Aorta (tissue), 5 donors: ENCODE measurements around the gene PLAGL2. TPM values are rescaled to one million over a fixed set of nuclear protein-coding genes. Genes with fewer than 3 reads are reported as not detected.

Source experiments
- ATAC-seq: fragments of 200-7000 bp; cut with Tn5 transposase; one replicate; pipeline ENCODE4 v1.9.1; 2022; ENCODE audit warnings: moderate library complexity; ENCODE audit not compliant: low FRiP score
- DNase-seq, 2 donors: peaks; one replicate each; pipeline ENCODE4 v3.0.0-alpha.2; 2020
- H3K27ac ChIP-seq, 2 donors: one replicate each; pipeline ENCODE4 v1.5.1; 2013; ENCODE audit warnings: low read length in 2 of 2, mild to moderate bottlenecking in 2 of 2, moderate library complexity in 2 of 2, control low read depth in 1 of 2, inconsistent platforms in 1 of 2, low read depth in 1 of 2
- H3K27me3 ChIP-seq, 2 donors: one replicate each; pipeline ENCODE4 v1.6.1; 2013; ENCODE audit warnings: control low read depth in 1 of 2, low read length in 1 of 2, mild to moderate bottlenecking in 1 of 2, moderate library complexity in 1 of 2; ENCODE audit not compliant: insufficient read depth in 2 of 2, control insufficient read depth in 1 of 2
- H3K36me3 ChIP-seq, 2 donors: one replicate each; pipeline ENCODE4 v1.6.1; 2013; ENCODE audit warnings: control low read depth in 1 of 2, low read length in 1 of 2, mild to moderate bottlenecking in 1 of 2; ENCODE audit not compliant: insufficient read depth in 2 of 2, control insufficient read depth in 1 of 2
- H3K4me1 ChIP-seq, 2 donors: one replicate each; pipeline ENCODE4 v1.6.1; 2013; ENCODE audit warnings: low read length in 2 of 2, control low read depth in 1 of 2, mild to moderate bottlenecking in 1 of 2, moderate library complexity in 1 of 2; ENCODE audit not compliant: insufficient read depth in 2 of 2, control insufficient read depth in 1 of 2
- H3K4me3 ChIP-seq, 2 donors: one replicate each; pipeline ENCODE4 v1.5.1; 2013; ENCODE audit warnings: low read length in 2 of 2, control low read depth in 1 of 2, mild to moderate bottlenecking in 1 of 2
- H3K9me3 ChIP-seq: one replicate; pipeline ENCODE4 v1.6.1; 2013; ENCODE audit warnings: mild to moderate bottlenecking, low read length; ENCODE audit not compliant: control insufficient read depth
- WGBS, 2 donors: extraction: QIAGEN DNeasy Blood & Tissue Kit; methylation state at CpG; one replicate each; pipeline ENCODE4 v1.1.7; 2013; 5-methylcytosine and 5-hydroxymethylcytosine counted together
- intact Hi-C, 2 donors: fragments of 100-400 bp; cut with DNase I; formaldehyde crosslinking; loops; one replicate each; pipeline versions ENCODE4 v1.14.2 to v1.15.0; 2022
- polyA plus RNA-seq, 2 donors: library from polyadenylated mRNA; stranded (reverse); fragments of 200-250 nt; gene quantifications; one replicate each; pipeline ENCODE4 v1.2.3, GENCODE V29; 2013
- total RNA-seq, 2 donors: library from RNA; stranded (reverse); fragmentation: NEBNext Ultra II Directional; extraction: Animal tissue kit (Norgen Biotek cat#: 25700); gene quantifications; one replicate each; pipeline ENCODE4 v1.2.1, GENCODE V29; 2021
- donor health status: healthy with polysubstance abuse.
- donor health status: Bipolar disorder and iron deficiency.
- donor health status: DM: no; HTN: no; CAD: no.
- donor health status: DM: no; HTN: no; CAD: no.
- donor health status: DM: yes; HTN: yes; CAD: no.

Gene PLAGL2
- total and polyA plus RNA-seq, 4 donors = 1.8 to 9.8 (median 5.3) TPM

DNA sequence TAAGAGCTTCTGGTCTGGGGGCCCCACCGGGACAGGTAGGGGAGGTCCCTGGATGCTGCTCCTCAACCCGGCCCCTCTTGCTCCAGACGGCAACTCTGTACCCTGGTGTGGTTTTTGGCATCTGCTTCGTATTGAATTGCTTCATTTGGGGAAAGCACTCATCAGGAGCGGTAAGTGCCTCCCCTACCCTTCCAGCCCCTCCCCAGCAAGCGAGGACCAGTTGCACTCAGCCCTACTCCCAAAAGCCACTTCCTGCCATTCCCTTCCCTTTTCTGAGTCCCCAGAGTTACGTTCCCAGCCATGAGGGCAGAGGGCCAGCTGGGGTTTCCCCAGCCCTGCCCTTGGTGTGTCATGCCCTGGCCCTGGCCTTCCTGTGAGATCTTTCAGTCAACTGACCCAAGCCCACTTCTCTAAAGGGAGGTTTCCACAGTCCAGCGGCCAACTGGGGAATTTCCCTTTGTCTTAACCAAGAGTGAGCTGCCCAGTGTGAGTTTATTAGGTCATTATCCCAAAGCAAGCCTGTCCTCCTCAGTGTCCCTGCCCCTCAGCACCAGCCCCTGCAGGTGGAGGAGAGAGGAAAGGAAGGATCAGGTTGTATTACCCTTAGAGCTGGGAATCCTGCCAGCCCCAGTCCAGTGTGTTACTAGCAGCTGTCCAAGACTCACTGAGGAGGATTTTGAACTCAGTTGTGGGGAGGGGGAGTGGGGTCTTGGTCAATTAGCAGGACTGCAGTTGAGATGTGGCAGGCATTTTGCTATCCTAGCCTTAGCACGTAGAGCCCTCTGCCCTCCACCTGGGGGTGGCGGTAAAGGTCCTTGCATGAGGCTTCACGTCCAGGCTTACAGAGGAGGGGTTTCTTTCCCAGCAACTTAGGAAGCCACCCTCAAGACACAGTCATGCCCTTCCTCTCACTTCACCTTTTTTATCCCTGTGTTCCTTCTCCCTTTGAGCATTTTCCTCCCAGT is 52.2 kb downstream of the PLAGL2 start:
- peak; percentile 91 for ATAC-seq
- DNase-seq = peak; percentile 94 to 95
- WGBS, 2 donors = 39 to 42% methylated on average over 11 of the region's 11 CpGs
- Histone ChIP-seq H3K27ac (no peak overlapping the region), H3K27me3 (no peaks in the 10 kb centered on the region), H3K36me3 (peaks cover 0 to 5% of the 10 kb centered on the region in 2 donors), H3K4me3 (no peak overlapping the region), H3K9me3 (no peaks in the 10 kb centered on the region), H3K4me1 (no peaks in the 10 kb centered on the region)
- intact Hi-C loops = no loop called here

DNA sequence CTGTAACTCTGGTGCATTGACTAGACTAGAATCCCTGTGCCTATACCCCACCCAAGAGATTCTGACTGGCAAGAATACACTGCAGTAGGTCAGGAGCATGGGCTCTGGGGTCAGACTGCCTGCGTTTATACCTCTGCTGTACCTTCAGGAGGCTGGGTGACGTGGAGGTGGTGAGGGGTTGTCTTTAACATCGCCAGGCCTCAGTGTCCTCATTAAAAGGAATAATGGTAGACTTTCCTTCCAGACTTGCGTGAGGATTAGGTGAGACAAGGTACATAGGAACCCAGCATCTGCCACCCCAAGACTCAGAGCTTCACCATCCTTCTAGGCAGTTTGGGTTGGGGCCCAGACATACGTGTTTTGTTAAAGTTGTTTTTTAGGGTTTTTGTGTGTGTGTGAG is 53.8 kb downstream of the PLAGL2 start:
- Histone ChIP-seq H3K27ac (no peak overlapping the region), H3K4me3 (no peak overlapping the region), H3K4me1 (no peaks in the 10 kb centered on the region), H3K36me3 (peaks cover 0 to 11% of the 10 kb centered on the region in 2 donors), H3K9me3 (no peaks in the 10 kb centered on the region), H3K27me3 (no peaks in the 10 kb centered on the region)
- DNase-seq = no peak
- 93 to 95% methylated on average over 5 of the region's 5 CpGs for WGBS, 2 donors
- no peak for ATAC-seq
- intact Hi-C loops = no loop called here

DNA sequence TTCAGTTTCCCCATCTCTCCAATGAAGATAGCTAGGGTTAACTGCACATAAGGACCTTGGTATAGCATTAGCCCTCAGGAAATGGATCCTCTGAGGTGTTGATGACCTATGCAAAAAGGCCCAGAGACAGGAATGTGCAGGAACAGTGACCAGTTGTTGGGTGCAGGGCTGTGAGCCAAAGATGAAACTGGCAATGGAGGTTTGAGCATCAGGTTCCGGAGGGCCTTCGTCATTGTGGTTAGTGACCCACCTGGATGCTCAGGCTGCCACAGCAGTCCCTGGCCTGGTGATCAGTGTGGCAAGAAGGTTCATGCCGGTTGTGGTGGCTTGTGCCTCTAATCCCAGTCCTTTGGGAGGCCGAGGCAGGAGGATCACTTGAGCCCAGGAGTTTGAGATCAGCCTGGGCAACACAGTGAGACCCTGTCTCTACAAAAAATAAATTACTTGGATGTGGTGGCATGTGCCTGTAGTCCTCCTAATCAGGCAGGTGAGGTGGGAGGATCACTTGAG is 54.3 kb downstream of the PLAGL2 start:
- H3K27me3 ChIP-seq = no peaks in the 10 kb centered on the region
- no peak for DNase-seq
- H3K4me3 ChIP-seq = no peak overlapping the region
- no peak for ATAC-seq
- intact Hi-C loops = no loop called here
- H3K4me1 ChIP-seq = no peaks in the 10 kb centered on the region
- no peak overlapping the region for H3K27ac ChIP-seq
- no peaks in the 10 kb centered on the region for H3K9me3 ChIP-seq
- 96 to 97% methylated on average over 4 of the region's 4 CpGs for WGBS, 2 donors
- peaks cover 0 to 11% of the 10 kb centered on the region in 2 donors for H3K36me3 ChIP-seq

DNA sequence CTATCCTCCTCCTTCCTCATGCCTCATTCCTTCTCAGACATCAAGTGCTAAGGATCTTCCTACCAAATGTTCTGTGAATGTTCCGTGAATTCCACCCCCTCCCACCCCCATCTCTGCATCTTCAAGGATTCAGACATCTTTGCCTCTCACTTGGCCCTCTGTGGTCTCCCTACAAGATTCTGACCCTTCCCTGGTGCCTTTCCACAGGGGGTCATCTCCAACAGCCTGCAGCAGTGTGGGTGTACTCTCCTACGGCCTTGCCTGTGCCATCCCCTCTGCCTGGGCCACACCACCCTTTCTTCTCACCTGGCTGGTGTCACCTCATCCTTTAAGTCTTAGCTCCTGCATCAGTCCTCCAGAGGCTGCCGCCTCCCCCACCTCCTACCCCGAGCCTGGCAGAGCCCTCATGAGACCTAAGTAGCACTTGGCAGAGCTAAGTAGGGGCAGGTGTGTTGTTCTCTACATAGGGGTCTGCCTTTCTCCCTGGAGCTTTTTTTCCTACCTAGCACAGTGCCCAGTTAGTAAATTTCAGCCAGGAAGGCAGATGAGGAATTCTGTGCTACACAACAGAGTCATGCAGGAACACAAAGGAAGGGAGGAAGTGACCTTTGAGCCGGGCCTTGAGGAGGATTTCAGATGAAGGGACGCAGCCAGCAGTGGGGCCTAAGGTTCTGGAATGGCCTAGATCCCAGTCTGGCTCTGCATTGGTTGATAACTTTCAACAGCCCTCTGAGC is 55.0 kb downstream of the PLAGL2 start:
- ATAC-seq = no peak
- no peak for DNase-seq
- no peak overlapping the region for H3K4me3 ChIP-seq
- H3K36me3 ChIP-seq = peaks cover 0 to 11% of the 10 kb centered on the region in 2 donors
- no peaks in the 10 kb centered on the region for H3K9me3 ChIP-seq
- H3K27ac ChIP-seq = no peak overlapping the region
- 86 to 91% methylated on average over 6 of the region's 6 CpGs for WGBS, 2 donors
- no peaks in the 10 kb centered on the region for H3K4me1 ChIP-seq
- no peaks in the 10 kb centered on the region for H3K27me3 ChIP-seq
- intact Hi-C loops = no loop called here

DNA sequence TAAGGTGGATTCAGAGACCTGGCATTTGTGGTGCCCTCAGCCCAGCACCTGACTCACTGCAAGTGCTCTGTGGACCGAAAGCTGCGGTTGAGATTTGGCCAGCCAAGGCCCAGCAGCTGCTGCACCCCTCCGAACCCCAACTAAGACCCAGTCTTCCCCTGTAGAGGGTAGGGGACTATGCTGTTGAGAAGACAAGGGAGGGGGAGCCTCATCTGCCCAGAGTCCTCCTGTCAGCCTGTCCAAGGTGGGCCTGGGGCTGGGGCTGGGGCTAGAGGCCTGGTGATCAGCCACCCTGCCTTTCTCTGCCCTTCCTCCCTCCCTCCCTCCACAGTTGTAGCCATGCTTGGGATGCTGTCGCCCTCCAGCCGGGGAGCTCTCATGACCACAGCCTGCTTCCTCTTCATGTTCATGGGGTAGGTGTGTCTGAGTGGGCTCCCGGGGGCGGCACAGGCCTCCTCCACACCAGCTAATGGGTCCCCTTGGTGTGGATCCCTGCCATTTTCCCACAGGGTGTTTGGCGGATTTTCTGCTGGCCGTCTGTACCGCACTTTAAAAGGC is 57.2 kb downstream of the PLAGL2 start:
- Histone ChIP-seq H3K9me3 (no peaks in the 10 kb centered on the region), H3K4me3 (no peak overlapping the region), H3K4me1 (no peaks in the 10 kb centered on the region), H3K27ac (no peak overlapping the region), H3K27me3 (no peaks in the 10 kb centered on the region), H3K36me3 (peaks cover 0 to 14% of the 10 kb centered on the region in 2 donors)
- ATAC-seq (no peak), DNase-seq (no peak)
- WGBS, 2 donors = 90 to 93% methylated on average over 10 of the region's 10 CpGs
- intact Hi-C loops = no loop called here

DNA sequence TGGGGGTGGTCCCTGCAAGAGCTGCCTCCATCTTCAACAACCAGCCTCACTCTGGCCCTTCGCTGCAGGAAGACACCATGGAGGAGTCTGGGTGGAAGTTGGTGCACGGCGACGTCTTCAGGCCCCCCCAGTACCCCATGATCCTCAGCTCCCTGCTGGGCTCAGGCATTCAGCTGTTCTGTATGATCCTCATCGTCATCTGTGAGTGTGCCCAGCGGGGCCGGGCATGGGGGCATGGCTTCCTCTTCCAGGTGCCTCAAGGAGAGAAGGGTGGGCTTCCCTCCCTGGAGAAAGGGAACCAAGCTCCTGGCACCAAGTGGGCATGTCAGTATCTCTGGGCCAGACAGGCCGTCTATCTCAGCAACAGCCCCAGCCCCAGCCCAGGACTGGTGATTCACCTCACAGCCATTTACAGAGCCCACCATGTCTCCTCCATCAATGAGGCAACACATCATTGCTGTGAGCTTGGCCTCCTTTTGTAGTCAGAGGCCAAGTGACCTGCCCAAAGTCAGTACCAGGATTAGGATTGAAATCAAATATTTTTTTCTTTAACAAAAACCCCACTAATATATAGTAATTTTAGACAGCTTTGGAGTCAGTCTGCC is 57.9 kb downstream of the PLAGL2 start:
- H3K27me3 ChIP-seq = no peaks in the 10 kb centered on the region
- 77 to 81% methylated on average over 8 of the region's 8 CpGs for WGBS, 2 donors
- H3K4me1 ChIP-seq = no peaks in the 10 kb centered on the region
- H3K27ac ChIP-seq = no peak overlapping the region
- peaks cover 0 to 14% of the 10 kb centered on the region in 2 donors for H3K36me3 ChIP-seq
- H3K4me3 ChIP-seq = no peak overlapping the region
- intact Hi-C loops = no loop called here
- ATAC-seq (no peak), DNase-seq (no peak)
- H3K9me3 ChIP-seq = no peaks in the 10 kb centered on the region

DNA sequence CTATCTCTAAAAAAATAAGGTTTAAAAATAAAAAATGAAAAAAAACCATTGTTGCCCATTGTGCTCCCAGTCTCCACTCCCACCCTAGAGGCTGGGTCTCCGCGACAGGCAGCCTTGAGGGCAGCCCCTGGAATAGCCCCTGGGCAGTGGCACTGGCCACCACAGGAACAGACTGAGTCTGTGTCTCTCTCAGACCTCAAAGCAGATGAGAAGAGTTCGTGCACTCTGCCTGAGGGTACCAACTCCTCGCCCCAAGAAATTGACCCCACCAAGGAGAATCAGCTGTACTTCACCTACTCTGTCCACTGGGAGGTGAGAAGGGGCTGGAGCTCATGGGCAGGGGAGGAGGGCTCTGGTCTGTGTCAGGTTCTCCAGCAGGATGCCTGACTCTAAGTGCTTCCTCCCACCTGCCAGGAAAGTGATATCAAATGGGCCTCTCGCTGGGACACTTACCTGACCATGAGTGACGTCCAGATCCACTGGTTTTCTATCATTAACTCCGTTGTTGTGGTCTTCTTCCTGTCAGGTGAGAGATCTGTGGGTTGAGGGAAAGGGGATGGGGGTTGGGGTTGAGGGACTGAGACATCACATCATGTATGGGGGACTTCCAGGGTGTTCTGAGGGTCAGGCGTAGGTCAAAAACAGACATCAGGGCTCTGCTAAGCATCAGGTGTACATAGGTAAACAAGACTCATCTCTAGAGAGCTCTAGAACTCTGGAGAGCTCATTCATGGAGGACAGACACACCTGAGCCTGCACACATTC is 62.5 kb downstream of the PLAGL2 start:
- Histone ChIP-seq H3K4me1 (no peaks in the 10 kb centered on the region), H3K4me3 (no peak overlapping the region), H3K27ac (no peak overlapping the region), H3K9me3 (no peaks in the 10 kb centered on the region), H3K36me3 (peaks cover 0 to 16% of the 10 kb centered on the region in 2 donors), H3K27me3 (no peaks in the 10 kb centered on the region)
- intact Hi-C loops = no loop called here
- 94 to 96% methylated on average over 8 of the region's 8 CpGs for WGBS, 2 donors
- ATAC-seq (no peak), DNase-seq (no peak)

DNA sequence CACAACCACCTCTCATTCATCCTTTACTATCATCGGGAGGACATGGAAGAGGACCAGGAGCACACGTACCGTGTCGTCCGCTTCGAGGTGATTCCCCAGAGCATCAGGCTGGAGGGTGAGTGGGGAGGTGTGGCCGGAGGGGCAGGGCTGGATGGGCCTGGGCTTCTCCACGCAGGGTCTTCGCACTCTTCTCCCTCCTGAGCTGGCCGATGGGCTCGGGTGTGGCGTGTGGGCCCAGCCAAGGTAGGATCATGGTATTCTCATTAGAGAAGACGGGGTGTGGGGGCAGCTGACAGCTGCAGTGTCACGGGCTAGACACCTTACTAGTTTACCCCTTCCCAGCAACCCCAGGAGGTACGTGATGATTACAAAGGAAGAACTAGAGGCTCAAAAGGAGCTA is 64.6 kb downstream of the PLAGL2 start:
- Histone ChIP-seq H3K27me3 (no peaks in the 10 kb centered on the region), H3K9me3 (no peaks in the 10 kb centered on the region), H3K4me1 (no peaks in the 10 kb centered on the region), H3K4me3 (no peak overlapping the region), H3K27ac (no peak overlapping the region), H3K36me3 (peaks cover 0 to 16% of the 10 kb centered on the region in 2 donors)
- 92 to 94% methylated on average over 15 of the region's 15 CpGs for WGBS, 2 donors
- intact Hi-C loops = no loop called here
- no peak for DNase-seq
- ATAC-seq = no peak
